Glutamatergic neuron (in vitro differentiated cells): Measurements from ENCODE around the gene UCP1. TPM values are rescaled to one million over a fixed set of nuclear protein-coding genes. Genes with fewer than 3 reads are reported as not detected.

Experiments
- DNase-seq: peaks from one replicate; pipeline ENCODE4 v3.0.0; 2022
- H3K27ac Mint-ChIP-seq: one replicate; pipeline ENCODE4 v1.8.0; 2020; ENCODE audit warnings: mild to moderate bottlenecking, mixed read lengths, inconsistent platforms; ENCODE audit not compliant: unreplicated experiment
- H3K27me3 Mint-ChIP-seq: one replicate; pipeline ENCODE4 v1.8.0; 2020; ENCODE audit warnings: mild to moderate bottlenecking, moderate library complexity, mixed read lengths, inconsistent platforms; ENCODE audit not compliant: unreplicated experiment
- H3K36me3 Mint-ChIP-seq: one replicate; pipeline ENCODE4 v1.8.0; 2020; ENCODE audit warnings: mild to moderate bottlenecking, mixed read lengths, inconsistent platforms; ENCODE audit not compliant: unreplicated experiment
- H3K4me1 Mint-ChIP-seq: one replicate; pipeline ENCODE4 v1.8.0; 2020; ENCODE audit warnings: mild to moderate bottlenecking, low read depth, mixed read lengths, inconsistent platforms; ENCODE audit not compliant: unreplicated experiment
- H3K4me3 Mint-ChIP-seq: one replicate; pipeline ENCODE4 v1.8.0; 2020; ENCODE audit warnings: mild to moderate bottlenecking, mixed read lengths, inconsistent platforms; ENCODE audit not compliant: unreplicated experiment
- H3K9me3 Mint-ChIP-seq: one replicate; pipeline ENCODE4 v1.8.0; 2020; ENCODE audit warnings: mild to moderate bottlenecking, moderate library complexity, mixed read lengths, inconsistent platforms; ENCODE audit not compliant: unreplicated experiment
- total RNA-seq: library from RNA; stranded (reverse); fragmentation: NEBNext Ultra II Directional; extraction: Animal tissue kit (Norgen Biotek cat#: 25700); gene quantifications from one replicate; pipeline ENCODE4 v1.2.1, GENCODE V29; 2021; ENCODE audit not compliant: unreplicated experiment
- TF ChIP-seq, protein P1 (sequence below): fragments of 200-600 bp; sonication (generic); IDR thresholded peaks from one replicate; pipeline ENCODE4 v1.5.0; 2021; ENCODE audit not compliant: partially characterized antibody, unreplicated experiment

Gene UCP1
- total RNA-seq, 1 donor from 2014 or later, result not detected

DNA sequence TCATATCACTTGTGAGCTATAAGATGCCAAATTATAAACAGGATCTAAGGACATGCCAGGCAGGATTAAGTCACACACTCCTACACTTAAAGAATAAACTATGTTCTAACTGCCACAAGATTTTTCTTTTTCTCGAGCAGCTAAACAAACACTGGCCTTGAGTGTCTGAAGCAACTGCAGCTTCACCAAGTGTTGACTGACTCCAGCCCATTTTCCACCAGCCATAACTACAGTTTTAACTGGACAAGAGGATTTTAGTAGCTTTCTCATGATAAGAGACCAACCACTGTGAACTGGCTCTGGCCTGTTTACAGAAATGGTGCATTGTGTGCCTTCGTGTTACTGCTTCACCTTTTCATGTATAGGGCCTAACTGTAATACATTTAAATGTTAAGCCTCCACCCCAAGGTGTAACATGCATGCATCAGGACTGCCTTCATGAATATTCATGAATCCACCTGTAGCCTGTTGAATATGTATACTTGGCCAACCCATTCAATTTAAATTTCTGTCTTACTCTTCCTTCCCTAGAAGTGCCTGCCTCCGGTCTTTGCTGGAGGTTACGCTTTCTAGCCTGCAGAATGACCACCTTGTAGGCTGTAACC is 10.8 kb downstream of the UCP1 start:
- no peak overlapping the region for H3K27ac Mint-ChIP-seq
- peaks cover 3% of the 10 kb centered on the region for H3K4me1 Mint-ChIP-seq
- DNase-seq, result no peak
- H3K27me3 Mint-ChIP-seq, result no peaks in the 10 kb centered on the region
- H3K9me3 Mint-ChIP-seq, result no peaks in the 10 kb centered on the region
- TF ChIP-seq, protein P1, sequence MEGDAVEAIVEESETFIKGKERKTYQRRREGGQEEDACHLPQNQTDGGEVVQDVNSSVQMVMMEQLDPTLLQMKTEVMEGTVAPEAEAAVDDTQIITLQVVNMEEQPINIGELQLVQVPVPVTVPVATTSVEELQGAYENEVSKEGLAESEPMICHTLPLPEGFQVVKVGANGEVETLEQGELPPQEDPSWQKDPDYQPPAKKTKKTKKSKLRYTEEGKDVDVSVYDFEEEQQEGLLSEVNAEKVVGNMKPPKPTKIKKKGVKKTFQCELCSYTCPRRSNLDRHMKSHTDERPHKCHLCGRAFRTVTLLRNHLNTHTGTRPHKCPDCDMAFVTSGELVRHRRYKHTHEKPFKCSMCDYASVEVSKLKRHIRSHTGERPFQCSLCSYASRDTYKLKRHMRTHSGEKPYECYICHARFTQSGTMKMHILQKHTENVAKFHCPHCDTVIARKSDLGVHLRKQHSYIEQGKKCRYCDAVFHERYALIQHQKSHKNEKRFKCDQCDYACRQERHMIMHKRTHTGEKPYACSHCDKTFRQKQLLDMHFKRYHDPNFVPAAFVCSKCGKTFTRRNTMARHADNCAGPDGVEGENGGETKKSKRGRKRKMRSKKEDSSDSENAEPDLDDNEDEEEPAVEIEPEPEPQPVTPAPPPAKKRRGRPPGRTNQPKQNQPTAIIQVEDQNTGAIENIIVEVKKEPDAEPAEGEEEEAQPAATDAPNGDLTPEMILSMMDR, result no peak
- no peak overlapping the region for H3K4me3 Mint-ChIP-seq
- no peaks in the 10 kb centered on the region for H3K36me3 Mint-ChIP-seq

DNA sequence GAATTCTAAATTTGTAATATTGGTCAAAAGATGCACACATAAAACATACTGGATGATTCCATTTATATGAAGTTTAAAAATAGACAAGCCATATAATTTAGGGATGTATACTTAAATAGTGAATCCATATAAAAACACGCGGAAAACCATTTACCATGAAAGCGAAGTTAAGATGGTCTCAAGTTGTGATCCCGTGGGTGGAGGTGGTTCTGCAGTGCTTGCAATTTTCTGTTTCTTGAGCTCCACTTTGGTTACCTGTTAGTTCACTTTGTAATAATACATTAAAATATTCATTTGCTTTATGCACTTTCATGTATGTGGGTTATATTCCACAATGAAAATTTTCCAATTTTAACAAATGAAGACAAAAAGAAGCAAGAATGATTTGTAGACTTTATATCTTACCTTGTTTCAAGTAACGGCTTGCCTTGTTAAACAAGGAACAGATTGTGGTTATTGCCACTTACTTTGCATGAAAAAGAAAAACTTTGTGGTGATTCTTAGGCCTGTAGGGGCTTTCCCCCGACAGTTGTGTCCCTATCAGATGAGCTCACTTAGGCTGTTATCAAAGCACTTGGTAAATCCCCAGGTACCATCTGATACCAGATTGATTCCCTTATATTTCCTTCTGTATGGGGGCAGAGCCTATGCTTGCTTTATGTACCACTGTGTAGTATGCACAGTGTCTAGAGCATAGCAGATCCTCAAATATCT is 12.2 kb downstream of the UCP1 start:
- Mint-ChIP-seq H3K4me3 (no peak overlapping the region), H3K9me3 (no peaks in the 10 kb centered on the region), H3K4me1 (peaks cover 3% of the 10 kb centered on the region), H3K36me3 (no peaks in the 10 kb centered on the region), H3K27ac (no peak overlapping the region), H3K27me3 (no peaks in the 10 kb centered on the region)
- DNase-seq, result no peak
- TF ChIP-seq, protein P1, result no peak

DNA sequence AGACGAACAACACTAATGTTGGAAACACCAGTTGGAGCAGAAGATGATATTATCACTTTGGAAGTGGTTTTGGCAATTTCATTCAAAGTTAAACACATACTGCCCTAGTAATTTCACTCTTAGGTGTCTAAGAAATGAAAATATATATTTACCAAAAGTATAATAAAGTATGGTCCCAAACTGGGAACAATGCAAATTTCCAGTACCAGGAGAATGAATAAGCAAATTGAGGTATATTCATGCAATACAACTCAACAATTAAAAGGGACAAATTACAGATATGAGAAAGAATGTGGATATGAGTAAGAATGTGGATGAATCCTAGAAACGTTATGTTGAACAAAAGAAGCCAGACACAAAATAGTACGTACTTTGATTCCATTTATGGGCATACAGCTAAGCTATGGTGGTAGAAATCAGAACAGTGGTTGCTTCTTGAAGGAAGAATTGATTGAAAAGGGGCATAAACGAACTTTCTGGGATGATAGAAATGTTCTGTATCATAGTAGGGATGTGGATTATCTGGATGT is 34.7 kb downstream of the UCP1 start:
- no peak overlapping the region for H3K4me3 Mint-ChIP-seq
- H3K9me3 Mint-ChIP-seq, result no peaks in the 10 kb centered on the region
- H3K27ac Mint-ChIP-seq, result no peak overlapping the region
- TF ChIP-seq, protein P1, result no peak
- no peaks in the 10 kb centered on the region for H3K36me3 Mint-ChIP-seq
- no peaks in the 10 kb centered on the region for H3K4me1 Mint-ChIP-seq
- no peak for DNase-seq
- no peaks in the 10 kb centered on the region for H3K27me3 Mint-ChIP-seq

DNA sequence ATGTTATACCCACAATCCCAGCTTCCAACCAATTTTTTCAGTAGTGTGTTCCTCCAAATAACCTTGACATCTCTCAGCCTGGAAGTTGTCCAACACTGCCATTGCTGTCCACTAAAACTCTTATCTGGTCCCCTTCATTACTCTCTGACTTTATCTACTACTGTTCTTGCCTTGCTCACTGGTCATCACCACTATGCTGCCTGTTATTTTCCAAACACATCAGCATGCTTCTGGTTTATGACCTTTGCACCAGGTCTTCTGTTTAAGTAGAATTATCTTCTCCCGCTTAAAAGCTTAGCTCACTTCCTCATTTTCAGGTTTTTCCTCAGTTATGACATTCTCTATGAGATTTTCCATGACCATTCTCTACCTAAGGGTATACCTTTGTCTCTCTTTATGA is 39.3 kb downstream of the UCP1 start:
- Mint-ChIP-seq H3K4me3 (no peak overlapping the region), H3K27ac (no peak overlapping the region), H3K36me3 (peaks cover 9% of the 10 kb centered on the region), H3K9me3 (peaks cover 2% of the 10 kb centered on the region), H3K27me3 (no peaks in the 10 kb centered on the region), H3K4me1 (peaks cover 9% of the 10 kb centered on the region)
- TF ChIP-seq, protein P1, result no peak
- DNase-seq, result no peak
